GM12878 (cell line): ENCODE results near the gene CTAGE9. TPM values are rescaled to one million over a fixed set of nuclear protein-coding genes. Genes with fewer than 3 reads are reported as not detected.

ENCODE experiments used
- ATAC-seq: fragments of 200-7000 bp; cut with Tn5 transposase; 3 replicates; pipeline ENCODE4 v1.9.1; 2020; ENCODE audit warnings: mild to moderate bottlenecking, moderate library complexity
- BruUV-seq: library from RNA; stranded (reverse); fragments of 400-500 nt; replicated peaks from 2 replicates; lab custom pipeline; 2021; lab: Mats Ljungman, UMichigan
- CTCF ChIA-PET: fragments of 300-600 bp; sonication (Branson Sonifier 250); formaldehyde crosslinking; extraction: SDS; loops from one replicate; lab custom pipeline; 2021; ENCODE audit warnings: inconsistent platforms; lab: Yijun Ruan, JAX
- POLR2A ChIA-PET: fragments of 350-600 bp; formaldehyde crosslinking; extraction: SDS; loops from one replicate; lab custom pipeline; 2021; ENCODE audit warnings: inconsistent platforms; lab: Charles Lee
- RAD21 ChIA-PET: fragments of 300-600 bp; sonication (Branson Sonifier 250); formaldehyde crosslinking; loops from one replicate; lab custom pipeline; 2023; ENCODE audit warnings: antibody characterized with exemption; ENCODE audit not compliant: unreplicated experiment; lab: Charles Lee
- SMC1A ChIA-PET: fragments of 300-600 bp; sonication (Branson Sonifier 250); formaldehyde crosslinking; loops from one replicate; lab custom pipeline; 2023; ENCODE audit not compliant: unreplicated experiment, uncharacterized antibody; lab: Charles Lee
- DNase-seq: peaks from one replicate; pipeline ENCODE4 v3.0.0-alpha.2; 2011; ENCODE audit warnings: low read depth, low spot score
- FAIRE-seq: peaks from 3 replicates; lab custom pipeline; 2011; peaks lifted over from hg19 to GRCh38; lab: Jason Lieb, UNC
- H2AFZ ChIP-seq: 2 replicates; pipeline ENCODE4 v1.6.0; 2011; ENCODE audit warnings: low read depth, low read length, control low read depth; ENCODE audit not compliant: control insufficient read depth
- H3K27ac ChIP-seq: 2 replicates; pipeline ENCODE4 v1.5.1; 2011; ENCODE audit warnings: control low read depth; ENCODE audit not compliant: control insufficient read depth, insufficient read depth
- H3K27me3 ChIP-seq, 2 experiments: replicated peaks in 1 of 2; 2 replicates each; pipeline versions ENCODE4 v1.6.0 to v1.6.1; 2011; ENCODE audit warnings: low read length in 1 of 2; ENCODE audit not compliant: control insufficient read depth in 2 of 2, insufficient read depth in 2 of 2
- H3K36me3 ChIP-seq, 2 experiments: 2 replicates each; pipeline ENCODE4 v1.5.1; 2011; ENCODE audit warnings: low read length in 1 of 2; ENCODE audit not compliant: control insufficient read depth in 2 of 2, insufficient read depth in 2 of 2
- H3K4me1 ChIP-seq: 2 replicates; pipeline ENCODE4 v1.6.1; 2011; ENCODE audit warnings: mild to moderate bottlenecking, low read length, moderate library complexity, mixed read lengths; ENCODE audit not compliant: control insufficient read depth, insufficient read depth
- H3K4me2 ChIP-seq: 2 replicates; pipeline ENCODE4 v1.6.0; 2011; ENCODE audit warnings: control low read depth; ENCODE audit not compliant: control insufficient read depth, insufficient read depth
- H3K4me3 ChIP-seq: fragments of 200-600 bp; sonication (generic); 2 replicates; pipeline ENCODE4 v1.5.1; 2016
- H3K79me2 ChIP-seq: 2 replicates; pipeline ENCODE4 v1.6.0; 2011; ENCODE audit warnings: low read length; ENCODE audit not compliant: control insufficient read depth, insufficient read depth
- H3K9ac ChIP-seq: 2 replicates; pipeline ENCODE4 v1.8.0; 2011; ENCODE audit warnings: low read length, control low read depth, mixed read lengths; ENCODE audit not compliant: control insufficient read depth, insufficient read depth
- H3K9me3 ChIP-seq: replicated peaks from 3 replicates; pipeline ENCODE4 v1.5.1; 2011; ENCODE audit warnings: mild to moderate bottlenecking, low read length; ENCODE audit not compliant: control insufficient read depth, insufficient read depth
- H4K20me1 ChIP-seq: 2 replicates; pipeline ENCODE4 v1.6.0; 2011; ENCODE audit not compliant: control insufficient read depth, insufficient read depth
- GATAD2B ChIP-seq: fragments of 450-650 bp; conservative IDR thresholded peaks from 2 replicates; pipeline ENCODE4 v1.6.1; 2017; ENCODE audit warnings: low read depth, mild to moderate bottlenecking, moderate library complexity
- HDAC6 ChIP-seq: fragments of 200-600 bp; sonication (generic); IDR thresholded peaks from one replicate; pipeline ENCODE4 v1.8.0; 2017; ENCODE audit warnings: antibody characterized with exemption; ENCODE audit not compliant: unreplicated experiment
- KAT2A ChIP-seq: conservative IDR thresholded peaks from 2 replicates; pipeline ENCODE4 v1.6.1; 2011; ENCODE audit warnings: low read depth, low read length; ENCODE audit not compliant: control insufficient read depth
- MYB ChIP-seq: fragments of 150-350 bp; IDR thresholded peaks from 2 replicates; pipeline ENCODE4 v1.6.1; 2014; ENCODE audit warnings: mild to moderate bottlenecking, low read depth, low read length, borderline replicate concordance
- NFYA ChIP-seq: IDR thresholded peaks from 2 replicates; pipeline ENCODE4 v1.6.1; 2011; ENCODE audit warnings: low read depth, mild to moderate bottlenecking, low read length, improper control_type of control experiment, borderline replicate concordance
- NKRF ChIP-seq: fragments of 450-650 bp; conservative IDR thresholded peaks from 2 replicates; pipeline ENCODE4 v1.6.1; 2017; ENCODE audit warnings: mild to moderate bottlenecking, moderate library complexity
- SRF ChIP-seq, 2 experiments: IDR thresholded peaks; 2 replicates each; pipeline ENCODE4 v1.6.1; 2011; ENCODE audit warnings: low read depth in 2 of 2, low read length in 2 of 2, mild to moderate bottlenecking in 1 of 2, moderate library complexity in 1 of 2
- STAT3 ChIP-seq: IDR thresholded peaks from 2 replicates; pipeline ENCODE4 v1.6.1; 2011; ENCODE audit warnings: low read depth, low read length, improper control_type of control experiment
- USF2 ChIP-seq: IDR thresholded peaks from 2 replicates; pipeline ENCODE4 v1.6.1; 2011; ENCODE audit warnings: low read depth, low read length, improper control_type of control experiment, borderline replicate concordance
- WRNIP1 ChIP-seq: IDR thresholded peaks from 2 replicates; pipeline ENCODE4 v1.6.1; 2011; ENCODE audit warnings: low read depth, low read length, improper control_type of control experiment, borderline replicate concordance
- ZBED1 ChIP-seq: IDR thresholded peaks from 2 replicates; pipeline ENCODE4 v1.6.1; 2016; ENCODE audit warnings: borderline replicate concordance
- WGBS: methylation state at CpG from one replicate; pipeline ENCODE4 v1.1.6; 2016; ENCODE audit warnings: low lambda C conversion rate; ENCODE audit not compliant: insufficient replicate concordance, insufficient coverage; ENCODE audit errors: missing lambda C conversion rate; 5-methylcytosine and 5-hydroxymethylcytosine counted together
- in situ Hi-C: fragments of 300-500 bp; cut with MboI; formaldehyde crosslinking; loops from 9 replicates; pipeline ENCODE4 v1.14.3; 2018; ENCODE audit warnings: mixed read lengths
- intact Hi-C: fragments of 100-400 bp; cut with micrococcal nuclease; formaldehyde crosslinking; loops from one replicate; pipeline ENCODE4 v1.14.2; 2022; ENCODE audit not compliant: unreplicated experiment
- polyA plus RNA-seq, 11 experiments: library from polyadenylated mRNA; depleted of rRNA in 4 of 11; unstranded in 6 of 11; stranded (reverse) in 5 of 11; fragments of >200 nt; fragmentation: Nextera tagmentation in 4 of 11; fragmentation: Illumina TruSeq in 1 of 11; extraction: Ambion mirVana in 4 of 11; extraction: Trizol in 1 of 11; gene quantifications; 1 replicate in 1 of 11; 2 replicates in 10 of 11; pipeline versions ENCODE4 v1.2.1 to v1.2.3, GENCODE V29; 2011 to 2016; ENCODE audit warnings: inconsistent platforms in 2 of 11, missing spikeins in 2 of 11, low read depth in 1 of 11
- total RNA-seq, 4 experiments: library from RNA; depleted of rRNA in 3 of 4; stranded (reverse); fragments of >200 nt in 3 of 4; fragmentation: Illumina TruSeq in 1 of 4; extraction: Trizol in 1 of 4; gene quantifications; 2 replicates each; pipeline versions ENCODE4 v1.2.1 to v1.2.3, GENCODE V29; 2013 to 2021
- TF ChIP-seq, protein P1 (sequence below): fragments of 450-650 bp; IDR thresholded peaks from 2 replicates; pipeline ENCODE4 v1.6.1; 2017; ENCODE audit warnings: antibody characterized with exemption, mild to moderate bottlenecking, moderate library complexity
- TF ChIP-seq, protein P2 (sequence below): fragments of 150-350 bp; IDR thresholded peaks from 2 replicates; pipeline ENCODE4 v1.6.1; 2014; ENCODE audit warnings: mild to moderate bottlenecking, low read depth, low read length
- TF ChIP-seq, protein P3 (sequence below): fragments of 450-650 bp; IDR thresholded peaks from 2 replicates; pipeline ENCODE4 v1.6.1; 2017; ENCODE audit warnings: mild to moderate bottlenecking

Gene CTAGE9
- total and polyA plus RNA-seq, 10 of the 15 experiments (the other 5 are each of a cell fraction or from before 2014, with no cell fraction given), result 0.06 TPM; not detected in 9

- ChIA-PET RAD21 (no interaction called here), CTCF (interaction anchor here (1.1 kb wide), 1 partner anchor 54 kb away, joined by 3 read pairs; no protein-coding TSS in a partner anchor), POLR2A (no interaction called here), SMC1A (no interaction called here)
- DNase-seq (no peak), ATAC-seq (no peak), FAIRE-seq (no peak)
- H3K9me3 ChIP-seq, result no peaks in the 10 kb centered on the region
- in situ Hi-C loops (no loop called here), intact Hi-C loops (no loop called here)
- no peak overlapping the region for H3K4me3 ChIP-seq
- no peaks in the 10 kb centered on the region for H3K36me3 ChIP-seq
- H3K27ac ChIP-seq, result no peak overlapping the region
- H2AFZ ChIP-seq, result no peak overlapping the region
- H3K27me3 ChIP-seq, result no peaks in the 10 kb centered on the region
- H3K79me2 ChIP-seq, result no peaks in the 10 kb centered on the region
- H4K20me1 ChIP-seq, result no peaks in the 10 kb centered on the region
- no TSS peak for BruUV-seq
- no peak overlapping the region for H3K9ac ChIP-seq
- 8% methylated on average over 3 of the region's 3 CpGs for WGBS
- H3K4me2 ChIP-seq, result no peak overlapping the region
- no peaks in the 10 kb centered on the region for H3K4me1 ChIP-seq
- no peak for TF ChIP-seq ZBED1
- TF ChIP-seq WRNIP1, result no peak
- TF ChIP-seq, protein P1, sequence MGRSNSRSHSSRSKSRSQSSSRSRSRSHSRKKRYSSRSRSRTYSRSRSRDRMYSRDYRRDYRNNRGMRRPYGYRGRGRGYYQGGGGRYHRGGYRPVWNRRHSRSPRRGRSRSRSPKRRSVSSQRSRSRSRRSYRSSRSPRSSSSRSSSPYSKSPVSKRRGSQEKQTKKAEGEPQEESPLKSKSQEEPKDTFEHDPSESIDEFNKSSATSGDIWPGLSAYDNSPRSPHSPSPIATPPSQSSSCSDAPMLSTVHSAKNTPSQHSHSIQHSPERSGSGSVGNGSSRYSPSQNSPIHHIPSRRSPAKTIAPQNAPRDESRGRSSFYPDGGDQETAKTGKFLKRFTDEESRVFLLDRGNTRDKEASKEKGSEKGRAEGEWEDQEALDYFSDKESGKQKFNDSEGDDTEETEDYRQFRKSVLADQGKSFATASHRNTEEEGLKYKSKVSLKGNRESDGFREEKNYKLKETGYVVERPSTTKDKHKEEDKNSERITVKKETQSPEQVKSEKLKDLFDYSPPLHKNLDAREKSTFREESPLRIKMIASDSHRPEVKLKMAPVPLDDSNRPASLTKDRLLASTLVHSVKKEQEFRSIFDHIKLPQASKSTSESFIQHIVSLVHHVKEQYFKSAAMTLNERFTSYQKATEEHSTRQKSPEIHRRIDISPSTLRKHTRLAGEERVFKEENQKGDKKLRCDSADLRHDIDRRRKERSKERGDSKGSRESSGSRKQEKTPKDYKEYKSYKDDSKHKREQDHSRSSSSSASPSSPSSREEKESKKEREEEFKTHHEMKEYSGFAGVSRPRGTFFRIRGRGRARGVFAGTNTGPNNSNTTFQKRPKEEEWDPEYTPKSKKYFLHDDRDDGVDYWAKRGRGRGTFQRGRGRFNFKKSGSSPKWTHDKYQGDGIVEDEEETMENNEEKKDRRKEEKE, result no peak
- no peak for TF ChIP-seq NKRF
- TF ChIP-seq USF2, result no peak
- TF ChIP-seq KAT2A, result no peak
- no peak for TF ChIP-seq NFYA
- TF ChIP-seq SRF (IDR thresholded peaks at IDR 0.05; ENCODE audit: low read depth in 2 of 2, low read length in 2 of 2), result no peak
- no peak for TF ChIP-seq STAT3
- no peak for TF ChIP-seq MYB
- TF ChIP-seq HDAC6, result no peak
- TF ChIP-seq, protein P2, sequence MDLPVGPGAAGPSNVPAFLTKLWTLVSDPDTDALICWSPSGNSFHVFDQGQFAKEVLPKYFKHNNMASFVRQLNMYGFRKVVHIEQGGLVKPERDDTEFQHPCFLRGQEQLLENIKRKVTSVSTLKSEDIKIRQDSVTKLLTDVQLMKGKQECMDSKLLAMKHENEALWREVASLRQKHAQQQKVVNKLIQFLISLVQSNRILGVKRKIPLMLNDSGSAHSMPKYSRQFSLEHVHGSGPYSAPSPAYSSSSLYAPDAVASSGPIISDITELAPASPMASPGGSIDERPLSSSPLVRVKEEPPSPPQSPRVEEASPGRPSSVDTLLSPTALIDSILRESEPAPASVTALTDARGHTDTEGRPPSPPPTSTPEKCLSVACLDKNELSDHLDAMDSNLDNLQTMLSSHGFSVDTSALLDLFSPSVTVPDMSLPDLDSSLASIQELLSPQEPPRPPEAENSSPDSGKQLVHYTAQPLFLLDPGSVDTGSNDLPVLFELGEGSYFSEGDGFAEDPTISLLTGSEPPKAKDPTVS, result no peak
- TF ChIP-seq, protein P3, sequence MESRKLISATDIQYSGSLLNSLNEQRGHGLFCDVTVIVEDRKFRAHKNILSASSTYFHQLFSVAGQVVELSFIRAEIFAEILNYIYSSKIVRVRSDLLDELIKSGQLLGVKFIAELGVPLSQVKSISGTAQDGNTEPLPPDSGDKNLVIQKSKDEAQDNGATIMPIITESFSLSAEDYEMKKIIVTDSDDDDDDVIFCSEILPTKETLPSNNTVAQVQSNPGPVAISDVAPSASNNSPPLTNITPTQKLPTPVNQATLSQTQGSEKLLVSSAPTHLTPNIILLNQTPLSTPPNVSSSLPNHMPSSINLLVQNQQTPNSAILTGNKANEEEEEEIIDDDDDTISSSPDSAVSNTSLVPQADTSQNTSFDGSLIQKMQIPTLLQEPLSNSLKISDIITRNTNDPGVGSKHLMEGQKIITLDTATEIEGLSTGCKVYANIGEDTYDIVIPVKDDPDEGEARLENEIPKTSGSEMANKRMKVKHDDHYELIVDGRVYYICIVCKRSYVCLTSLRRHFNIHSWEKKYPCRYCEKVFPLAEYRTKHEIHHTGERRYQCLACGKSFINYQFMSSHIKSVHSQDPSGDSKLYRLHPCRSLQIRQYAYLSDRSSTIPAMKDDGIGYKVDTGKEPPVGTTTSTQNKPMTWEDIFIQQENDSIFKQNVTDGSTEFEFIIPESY, result no peak
- no peak for TF ChIP-seq GATAD2B
Observed at GRCh38 chr6:131717836-131718542, 7.2 kb upstream of the CTAGE9 start.
